GM18517 (cell line): Measurements from ENCODE around the gene FAM168B.
"Not testable (repeated sequence)": the region's sequence is repeated elsewhere in the genome, so short reads cannot be mapped to it uniquely, and the experiment has no call there.

ENCODE experiments used
- ATAC-seq: cut with Tn5 transposase; IDR thresholded peaks from one replicate; pipeline ENCODE4 v1.9.1; 2021; ENCODE audit warnings: mild to moderate bottlenecking, moderate library complexity; ENCODE audit not compliant: unreplicated experiment

The FAM168B gene

GRCh38 chr2:131093006-131093695 lies at the start of gene FAM168B:
TSS of gene FAM168B (minus strand) at chr2:131093460. CDS start at chr2:131082646, 10,814 bp downstream.
- peak; percentile 83 for ATAC-seq

GRCh38 chr2:131142849-131143248 lies 49.6 kb upstream of the FAM168B start:
- no peak for ATAC-seq

- no peak for ATAC-seq
These were observed 47.3 kb upstream of the FAM168B start for GRCh38 chr2:131140581-131140980.

DNA sequence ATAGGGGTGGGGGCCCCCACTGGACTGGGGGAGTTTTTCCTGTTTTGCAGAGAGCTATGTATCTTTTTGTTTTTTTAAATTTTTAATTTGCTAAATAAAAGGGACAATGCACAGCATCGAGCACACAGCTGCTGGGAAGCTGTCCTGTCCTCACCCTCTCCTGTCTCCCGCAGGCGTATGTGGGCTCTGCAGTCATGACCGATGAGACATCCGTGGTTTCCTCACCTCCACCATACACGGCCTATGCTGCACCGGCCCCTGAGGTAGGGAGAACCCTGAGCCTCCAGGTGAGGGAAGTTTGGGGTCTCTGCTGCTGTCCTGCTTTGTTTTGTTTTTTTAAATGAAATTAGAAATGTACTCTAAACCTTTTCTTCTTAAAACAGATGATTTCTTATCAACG lies 39.5 kb upstream of the FAM168B start:
- no peak for ATAC-seq

GRCh38 chr2:131130298-131130596 lies 37.0 kb upstream of the FAM168B start:
- no peak for ATAC-seq

GRCh38 chr2:131127981-131128380 lies 34.7 kb upstream of the FAM168B start:
- ATAC-seq: no peak

- no peak for ATAC-seq
These were observed 33.8 kb upstream of the FAM168B start for GRCh38 chr2:131127076-131127475.

GRCh38 chr2:131126436-131126835 lies 33.2 kb upstream of the FAM168B start:
- ATAC-seq: no peak

DNA sequence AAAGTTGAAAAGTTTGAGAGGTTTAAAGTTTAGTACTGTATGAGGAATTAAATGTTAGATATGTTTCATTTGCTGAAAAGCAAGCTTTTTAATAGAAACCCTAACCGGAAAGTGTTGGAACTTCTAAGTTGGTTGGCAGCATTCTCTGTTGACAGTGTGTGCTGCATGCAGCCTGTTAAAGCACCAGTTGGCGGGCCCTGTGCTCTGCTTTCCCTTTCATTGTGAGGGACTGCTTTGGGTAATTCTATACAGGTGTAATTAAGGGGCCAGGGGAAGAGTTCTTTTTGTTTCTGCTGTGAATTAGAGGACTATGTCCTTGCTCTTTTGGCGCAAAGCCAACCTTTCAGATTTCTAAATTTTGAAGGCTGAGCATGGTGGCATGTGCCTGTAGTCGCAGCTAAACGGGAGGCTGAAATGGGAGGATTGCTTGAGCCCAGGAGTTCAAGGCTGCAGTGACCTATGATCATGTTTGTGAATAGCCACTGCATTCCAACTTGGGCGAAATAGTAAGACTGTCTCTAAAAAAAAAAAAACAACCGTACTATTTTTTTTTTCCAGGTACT lies 32.0 kb upstream of the FAM168B start:
- no peak for ATAC-seq

GRCh38 chr2:131123192-131123591 lies 29.9 kb upstream of the FAM168B start:
- ATAC-seq: no peak

DNA sequence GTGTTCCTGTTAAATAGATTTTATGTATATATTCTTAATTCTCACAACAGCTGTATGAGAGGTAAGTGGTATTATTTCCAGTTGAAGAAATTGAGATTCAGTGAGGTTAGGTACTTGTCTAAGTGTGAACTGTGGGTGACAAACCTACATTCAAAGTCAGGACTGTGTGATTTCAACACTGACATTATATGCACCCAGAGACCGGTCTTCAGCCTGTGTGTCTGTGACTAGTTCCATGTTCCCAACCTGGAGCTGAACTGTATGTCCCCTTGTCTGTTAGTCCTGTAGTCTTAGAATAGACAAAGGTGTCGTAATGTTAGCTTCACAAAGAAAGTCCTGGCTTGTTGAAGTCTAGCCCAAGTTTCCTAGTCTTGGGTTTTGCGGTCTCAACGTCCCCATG lies 29.2 kb upstream of the FAM168B start:
- ATAC-seq: no peak

- no peak for ATAC-seq
These were observed 28.2 kb upstream of the FAM168B start for GRCh38 chr2:131121464-131121863.

DNA sequence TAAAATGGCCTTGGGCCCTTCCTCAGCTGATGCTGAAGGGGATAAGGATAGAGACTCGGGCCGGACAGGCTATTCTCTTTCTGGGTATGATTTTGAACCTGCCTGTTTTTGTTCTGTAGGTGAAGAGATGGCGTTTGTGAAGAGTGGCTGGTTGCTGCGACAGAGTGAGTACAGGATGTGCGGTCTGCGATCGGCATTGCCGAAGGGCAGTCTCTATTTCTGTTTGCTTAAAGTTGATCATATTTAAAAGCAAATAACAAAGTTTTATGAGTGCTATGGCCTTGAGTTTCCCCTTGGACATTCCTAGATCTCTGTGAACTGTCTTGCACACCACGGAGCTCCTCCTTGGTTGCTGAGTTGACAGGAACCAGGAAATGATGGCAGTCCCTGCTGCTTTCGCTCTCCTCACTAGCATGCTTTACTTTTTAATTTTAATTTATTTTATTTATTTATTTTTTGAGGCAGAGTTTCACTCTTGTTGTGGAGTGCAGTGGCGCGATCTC lies 27.6 kb upstream of the FAM168B start:
- no peak for ATAC-seq

DNA sequence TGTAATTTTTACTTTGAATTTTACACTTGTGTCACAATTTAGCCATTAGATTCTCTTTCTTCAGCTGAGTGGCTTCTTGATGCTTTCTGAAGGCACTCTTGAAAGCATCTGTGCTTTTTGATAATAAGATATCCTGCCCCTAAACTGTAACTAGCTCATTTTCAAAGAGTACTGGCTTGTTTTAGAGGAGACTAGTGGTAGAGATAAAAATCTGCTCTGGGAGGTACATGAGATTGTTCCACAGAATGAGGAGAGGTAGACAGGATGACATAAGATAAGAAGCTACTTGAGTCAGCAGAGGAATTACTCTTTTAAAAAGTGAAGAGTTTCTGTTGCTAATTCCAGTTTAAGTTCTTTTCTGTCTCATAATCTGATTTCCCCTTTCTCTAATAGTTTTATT lies 22.5 kb upstream of the FAM168B start:
- ATAC-seq: no peak

DNA sequence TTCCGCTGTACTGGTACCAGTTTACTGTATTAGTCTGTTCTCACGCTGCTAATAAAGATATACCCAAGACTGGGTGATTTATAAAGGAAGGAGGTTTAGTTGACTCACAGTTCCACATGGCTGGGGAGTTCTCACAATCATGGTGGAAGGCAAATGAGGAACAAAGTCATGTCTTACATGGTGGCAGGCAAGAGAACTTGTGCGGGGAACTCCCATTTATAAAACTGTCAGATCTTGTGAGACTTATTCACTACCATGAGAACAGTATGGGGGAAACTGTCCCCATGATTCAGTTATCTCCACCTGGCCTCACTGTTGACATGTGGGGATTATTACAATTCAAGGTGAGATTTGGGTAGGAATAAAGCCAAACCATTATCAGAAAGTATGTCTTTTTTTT lies 21.7 kb upstream of the FAM168B start:
- not testable (repeated sequence) for ATAC-seq

DNA sequence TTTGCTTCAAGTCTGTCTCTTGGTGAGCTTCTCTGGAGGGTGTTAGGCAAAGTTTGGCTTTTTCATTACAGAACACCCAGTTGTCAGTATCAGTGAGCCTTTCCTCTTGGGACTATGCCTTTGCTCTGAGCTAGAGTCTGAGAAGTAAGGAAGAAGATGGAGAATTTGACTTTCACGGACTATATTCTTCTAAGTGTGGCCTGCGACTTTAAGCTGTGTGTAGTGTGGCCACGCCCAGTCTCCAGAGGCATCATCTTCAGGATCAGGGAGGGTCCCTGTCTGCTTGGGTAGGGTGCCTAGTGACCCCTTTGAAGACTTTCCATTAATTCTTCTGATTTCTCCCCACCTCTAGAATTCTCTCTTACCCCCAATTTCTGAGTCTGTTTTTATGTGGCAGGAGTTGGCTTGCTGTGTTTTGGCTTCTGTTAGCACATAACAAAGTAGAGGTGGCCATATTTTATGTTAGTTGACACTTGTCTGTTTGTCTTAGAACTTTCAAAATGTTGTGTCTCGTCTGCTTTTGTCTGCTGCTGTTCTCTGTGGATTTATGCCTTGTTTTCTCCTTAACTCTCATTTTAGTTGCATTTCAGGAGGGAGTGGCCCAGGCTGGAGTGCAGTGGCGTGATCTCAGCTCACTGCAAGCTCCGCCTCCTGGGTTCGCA lies 20.4 kb upstream of the FAM168B start:
- ATAC-seq: no peak

- no peak for ATAC-seq
These were observed 19.3 kb upstream of the FAM168B start for GRCh38 chr2:131112529-131112928.

DNA sequence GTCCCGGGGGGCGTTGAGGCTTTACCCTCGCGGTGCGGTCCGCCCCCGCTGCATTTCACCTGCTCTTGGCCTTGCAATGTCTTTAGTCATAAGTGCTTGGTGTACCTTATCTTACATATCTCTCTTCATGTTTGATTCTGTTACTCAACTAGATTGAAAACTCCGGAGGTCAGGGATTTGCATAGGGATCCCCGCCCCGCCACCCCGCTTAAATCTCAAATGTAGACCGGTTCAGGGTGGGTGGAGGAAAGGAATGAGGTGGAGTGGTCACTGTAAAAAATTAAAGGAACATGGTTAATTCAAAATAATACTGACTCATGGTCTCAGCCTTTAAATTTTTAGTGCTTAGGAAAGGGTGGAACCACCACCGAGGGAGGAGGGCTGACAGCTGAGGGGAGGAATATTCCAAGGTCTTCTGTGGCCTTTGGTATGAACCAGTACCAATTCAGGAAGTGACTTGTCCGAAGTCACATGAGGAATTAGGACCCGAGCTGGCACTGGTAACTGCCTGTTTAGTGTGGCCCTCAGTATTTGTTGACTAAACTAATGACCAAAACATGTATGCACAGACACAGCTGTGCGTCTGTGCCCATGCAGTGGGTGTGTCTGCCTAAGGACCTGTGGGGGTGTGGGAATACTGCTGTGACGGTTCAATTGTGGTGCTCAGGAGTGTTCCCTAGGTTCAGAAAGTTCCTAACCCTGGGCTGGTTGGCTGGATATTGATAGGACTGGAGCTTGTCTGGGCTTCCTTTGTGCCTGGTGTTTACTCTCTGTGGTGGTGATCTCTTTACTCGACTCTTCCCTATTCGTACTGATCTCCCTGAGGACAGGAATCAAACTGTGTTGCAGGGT lies 12.9 kb upstream of the FAM168B start:
- peak; percentile 48 for ATAC-seq

DNA sequence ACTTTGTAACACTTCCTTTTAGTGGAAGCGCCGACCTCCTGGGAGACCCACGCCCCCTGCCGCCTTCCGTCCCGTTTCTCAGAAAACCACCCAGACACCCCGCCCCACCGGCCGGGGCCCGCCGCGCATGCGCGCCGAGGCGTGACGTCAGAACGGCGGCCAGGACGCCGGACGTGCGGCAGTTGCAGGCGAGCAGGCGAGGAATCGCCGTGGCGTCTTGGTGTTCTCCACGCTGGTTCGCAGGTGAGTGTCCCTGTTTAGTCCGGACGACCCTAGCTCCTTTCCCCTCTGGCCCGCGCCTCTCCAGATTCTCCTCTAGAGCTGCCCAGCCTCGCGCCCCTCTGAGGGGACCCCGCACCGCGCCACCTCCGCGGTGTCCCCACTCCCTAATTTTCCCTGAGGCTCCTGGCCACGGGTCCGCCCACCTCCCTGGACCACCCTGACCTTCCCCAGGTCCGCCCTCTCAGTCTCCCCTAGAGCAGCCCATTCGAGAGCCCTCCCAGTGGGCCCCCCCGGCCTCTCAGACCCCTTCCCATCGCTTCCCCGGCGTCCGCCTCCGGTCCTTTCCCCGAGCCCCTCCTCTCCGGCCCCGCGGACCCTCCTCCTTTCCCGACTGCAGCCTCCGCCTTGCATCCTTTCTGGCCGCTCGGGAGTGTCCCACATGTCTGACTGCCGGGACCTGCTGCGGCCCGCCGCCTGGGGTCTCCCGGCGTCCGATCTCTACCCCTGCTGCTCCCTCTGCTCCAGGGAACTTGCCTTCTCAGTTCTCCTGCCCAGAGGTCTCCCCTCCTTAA lies 12.1 kb upstream of the FAM168B start, which contains the start of gene PLEKHB2:
TSS of gene PLEKHB2 (plus strand) at position 181 of the 794 bp plus-strand sequence. CDS start 15,606 bp downstream, outside the sequence.
- peak; percentile 79 for ATAC-seq

GRCh38 chr2:131104487-131105155 lies 11.4 kb upstream of the FAM168B start:
- ATAC-seq: peak; percentile 63
